VCaP (cell line): Measurements from ENCODE around the gene SLC16A2.

ENCODE experiments used
- H3K27ac ChIP-seq: fragments of 450-650 bp; 2 replicates; pipeline ENCODE4 v1.5.1; 2017
- TF ChIP-seq, protein P1 (sequence below): fragments of 450-650 bp; conservative IDR thresholded peaks from 2 replicates; pipeline ENCODE4 v1.5.1; 2017; ENCODE audit warnings: mild to moderate bottlenecking, moderate library complexity

SLC16A2 gene

DNA sequence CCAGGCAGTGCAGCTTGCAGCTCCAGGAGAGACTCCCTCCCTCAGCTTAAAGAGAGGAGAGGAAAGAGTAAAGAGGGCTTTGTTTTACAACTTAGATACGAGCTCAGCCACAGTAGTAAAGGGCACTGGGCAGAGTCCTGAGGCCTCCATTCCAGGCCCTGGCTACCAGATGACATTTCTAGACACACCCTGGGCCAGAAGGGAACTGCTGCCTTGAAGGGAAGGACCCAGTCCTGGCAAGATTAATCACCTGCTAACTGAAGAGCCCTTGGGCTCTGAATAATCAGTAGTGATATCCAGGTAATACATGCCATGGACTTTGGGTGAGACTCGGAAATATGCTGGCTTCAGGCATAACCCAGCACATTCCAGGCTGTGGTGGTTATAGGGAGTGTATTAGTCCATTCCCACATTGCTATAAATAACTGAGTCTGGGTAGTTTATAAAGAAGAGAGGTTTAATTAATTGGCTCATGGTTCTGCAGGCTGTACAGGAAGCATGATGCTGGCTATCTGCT is 15.3 kb upstream of the SLC16A2 start:
- TF ChIP-seq, protein P1, sequence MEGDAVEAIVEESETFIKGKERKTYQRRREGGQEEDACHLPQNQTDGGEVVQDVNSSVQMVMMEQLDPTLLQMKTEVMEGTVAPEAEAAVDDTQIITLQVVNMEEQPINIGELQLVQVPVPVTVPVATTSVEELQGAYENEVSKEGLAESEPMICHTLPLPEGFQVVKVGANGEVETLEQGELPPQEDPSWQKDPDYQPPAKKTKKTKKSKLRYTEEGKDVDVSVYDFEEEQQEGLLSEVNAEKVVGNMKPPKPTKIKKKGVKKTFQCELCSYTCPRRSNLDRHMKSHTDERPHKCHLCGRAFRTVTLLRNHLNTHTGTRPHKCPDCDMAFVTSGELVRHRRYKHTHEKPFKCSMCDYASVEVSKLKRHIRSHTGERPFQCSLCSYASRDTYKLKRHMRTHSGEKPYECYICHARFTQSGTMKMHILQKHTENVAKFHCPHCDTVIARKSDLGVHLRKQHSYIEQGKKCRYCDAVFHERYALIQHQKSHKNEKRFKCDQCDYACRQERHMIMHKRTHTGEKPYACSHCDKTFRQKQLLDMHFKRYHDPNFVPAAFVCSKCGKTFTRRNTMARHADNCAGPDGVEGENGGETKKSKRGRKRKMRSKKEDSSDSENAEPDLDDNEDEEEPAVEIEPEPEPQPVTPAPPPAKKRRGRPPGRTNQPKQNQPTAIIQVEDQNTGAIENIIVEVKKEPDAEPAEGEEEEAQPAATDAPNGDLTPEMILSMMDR = no peak
- no peak overlapping the region for H3K27ac ChIP-seq

DNA sequence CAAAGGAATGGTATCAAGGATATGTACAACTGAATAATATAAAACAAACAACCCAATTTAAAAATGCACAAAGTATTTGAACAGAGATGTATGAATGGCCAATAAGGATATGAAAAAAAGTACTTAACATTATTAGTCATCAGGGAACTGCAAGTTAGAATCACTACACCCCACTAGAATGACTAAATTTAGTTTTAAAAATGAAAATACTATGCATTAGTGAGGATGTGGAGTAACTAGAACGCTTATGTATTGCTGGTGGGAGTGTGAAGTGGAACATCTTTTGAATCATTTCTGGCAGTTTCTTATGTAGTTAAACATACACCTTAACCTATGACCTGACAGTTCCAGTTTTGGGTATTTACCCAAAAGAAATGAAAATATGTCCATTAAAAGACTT is 13.0 kb upstream of the SLC16A2 start:
- H3K27ac ChIP-seq = no peak overlapping the region
- TF ChIP-seq, protein P1 = no peak

DNA sequence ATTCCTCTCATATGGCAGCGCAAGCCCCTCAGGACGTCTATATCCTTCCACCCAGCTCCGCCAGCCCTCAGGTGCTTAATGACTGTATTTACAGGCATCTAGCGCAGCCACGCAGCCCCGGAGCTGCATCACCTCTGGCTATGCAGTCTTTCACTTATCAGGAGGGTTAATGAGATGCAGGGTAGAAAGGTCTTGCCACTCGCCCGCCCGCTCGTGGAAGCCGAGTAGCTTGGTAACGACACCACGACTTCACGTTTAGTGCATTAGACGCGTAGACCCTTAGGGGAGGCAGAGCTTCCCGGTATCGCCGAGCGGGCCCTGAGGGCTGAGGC is 1.5 kb upstream of the SLC16A2 start:
- H3K27ac ChIP-seq = peak overlapping the region; percentile 56
- TF ChIP-seq, protein P1 = no peak

DNA sequence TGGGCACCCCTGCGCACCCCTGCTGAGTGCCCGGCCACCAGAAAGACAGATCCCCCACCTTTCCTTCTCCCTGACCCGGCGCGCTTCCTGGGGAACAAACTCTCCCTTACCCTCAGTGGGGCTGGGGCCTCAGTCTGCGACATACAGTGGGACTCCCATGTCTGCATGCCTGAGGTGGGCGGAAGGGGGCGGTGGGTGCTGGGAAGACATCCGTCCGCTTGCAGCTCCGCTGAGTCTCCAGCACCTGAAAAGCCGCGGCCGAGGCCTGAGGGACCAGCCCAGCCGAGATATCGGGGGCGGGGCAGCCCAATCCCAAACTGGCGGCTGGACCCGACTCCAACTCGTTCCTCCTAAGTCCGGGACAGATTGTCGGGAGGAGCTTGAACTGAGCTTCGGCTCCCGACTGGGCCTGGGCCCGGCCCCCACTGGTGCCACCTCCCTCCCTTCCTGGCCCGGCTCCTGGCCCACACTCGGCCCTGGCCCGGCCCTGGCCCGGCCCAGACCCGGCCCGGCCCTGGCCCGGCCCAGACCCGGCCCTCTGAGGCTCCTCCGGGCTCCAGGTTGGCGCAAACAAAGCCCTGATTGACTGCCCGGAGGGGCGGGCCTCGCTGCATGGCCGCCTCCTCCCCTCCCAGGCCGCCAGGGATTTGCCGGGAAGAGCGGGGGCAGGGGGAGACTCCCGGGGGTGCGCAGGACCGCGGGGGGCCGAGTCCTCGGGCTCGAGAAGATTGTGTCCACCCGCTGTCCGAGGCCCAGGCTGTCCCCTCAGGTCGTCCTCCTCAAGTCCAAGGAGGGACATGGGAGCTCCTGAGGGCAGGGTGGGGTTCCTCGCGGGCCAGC is 877 bp upstream of the SLC16A2 start:
- H3K27ac ChIP-seq = peak overlapping the region; percentile 56
- TF ChIP-seq, protein P1 = no peak

DNA sequence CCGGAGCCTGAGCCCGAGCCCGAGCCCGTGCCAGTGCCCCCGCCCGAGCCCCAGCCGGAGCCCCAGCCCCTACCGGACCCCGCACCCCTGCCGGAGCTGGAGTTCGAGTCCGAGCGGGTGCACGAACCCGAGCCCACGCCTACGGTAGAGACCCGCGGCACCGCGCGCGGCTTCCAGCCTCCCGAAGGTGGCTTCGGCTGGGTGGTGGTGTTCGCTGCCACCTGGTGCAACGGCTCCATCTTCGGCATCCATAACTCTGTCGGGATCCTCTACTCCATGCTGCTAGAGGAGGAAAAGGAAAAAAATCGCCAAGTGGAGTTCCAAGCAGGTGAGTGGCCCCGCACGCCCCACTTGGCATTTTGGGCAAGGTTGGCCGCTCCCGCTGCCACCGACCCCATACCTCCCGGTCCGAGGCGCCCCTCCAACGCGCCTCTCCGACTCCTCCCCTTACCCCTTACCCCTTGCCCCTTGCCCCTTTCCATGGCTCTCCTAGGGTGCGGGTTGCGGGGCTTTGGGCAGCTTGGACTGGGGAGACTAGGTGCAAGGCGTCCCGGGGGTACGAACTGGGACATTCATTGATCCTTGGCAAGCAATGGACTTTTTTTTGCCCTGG is 553 bp downstream of the SLC16A2 start:
- H3K27ac ChIP-seq = no peak overlapping the region
- TF ChIP-seq, protein P1 = no peak

DNA sequence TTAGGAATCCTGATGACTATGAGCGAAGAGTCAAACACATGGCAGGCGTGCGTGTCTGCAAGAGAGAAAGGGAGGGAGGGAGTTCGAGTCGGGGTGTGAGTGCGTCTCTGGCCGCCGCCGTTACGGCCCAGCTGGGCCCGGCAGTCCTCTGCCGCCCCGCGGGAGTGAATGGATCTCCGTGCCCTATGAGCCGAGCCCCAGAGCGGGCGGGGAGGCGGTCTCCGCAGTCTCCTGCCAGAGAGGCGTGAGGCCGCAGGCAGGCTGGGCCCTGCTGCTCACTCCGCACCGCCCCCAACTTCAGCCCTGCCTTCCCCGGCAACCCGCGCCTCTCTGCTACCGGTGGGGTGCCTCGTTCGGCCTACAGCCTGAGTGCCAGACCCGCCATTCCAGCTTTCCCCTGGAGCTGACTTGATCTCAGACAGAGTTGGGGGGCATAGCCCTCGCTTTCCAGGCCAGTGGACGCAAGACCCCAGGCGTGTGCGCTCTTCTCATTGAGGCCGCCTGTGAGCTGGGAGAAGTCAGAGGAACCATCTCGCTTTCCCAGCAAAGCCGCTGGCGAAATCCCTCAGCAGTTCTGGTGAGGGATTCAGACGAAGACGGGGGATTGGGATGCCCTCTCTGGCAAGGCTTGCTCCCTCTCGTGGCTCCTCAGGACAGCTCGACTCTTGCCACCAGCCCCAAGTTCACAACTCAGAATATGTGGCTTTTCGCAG is 1.4 kb downstream of the SLC16A2 start:
- TF ChIP-seq, protein P1 = no peak
- H3K27ac ChIP-seq = no peak overlapping the region
